ENCODE results near the gene NFASC.

NFASC gene

DNA sequence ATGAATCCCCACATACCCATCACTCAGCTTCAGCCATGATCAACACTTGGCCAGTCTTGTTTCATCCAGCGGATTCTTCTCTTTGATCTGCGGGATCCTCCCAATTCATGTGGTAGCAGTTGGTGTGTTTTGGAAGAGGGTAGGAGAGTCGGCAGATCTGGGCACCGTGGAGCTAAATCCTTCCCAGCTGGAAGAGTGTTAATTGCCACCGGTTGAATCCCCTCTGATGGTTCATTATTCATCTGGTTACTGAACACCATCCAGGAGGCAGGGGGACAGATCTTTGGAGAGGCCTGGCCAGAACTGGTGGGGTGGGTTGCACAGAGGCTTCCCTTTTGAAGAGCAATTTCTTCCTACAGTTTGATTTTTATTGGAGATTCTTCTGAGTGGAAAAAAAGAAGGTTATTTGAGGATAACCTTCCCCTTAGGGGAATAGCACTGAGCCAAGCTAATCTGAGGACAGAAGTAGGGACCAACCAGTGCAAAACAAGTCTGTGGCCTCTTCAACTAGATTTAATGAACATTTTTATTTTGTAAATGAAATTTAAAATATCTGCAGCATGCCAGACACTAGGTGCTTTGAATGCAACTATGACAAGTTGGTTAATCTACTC is 8.1 kb downstream of the NFASC start:
- Histone ChIP-seq H4K20me1 (no peaks in the 10 kb centered on the region), H3K9ac (no peak overlapping the region), H3K4me3 (no peak overlapping the region), H3K4me2 (peak overlapping the region in 6 of 11 experiments; percentile 30 to 88 (median 77); a peak in 10 of 22 replicates), H3K4me1 (peaks cover 0 to 64% (median 59%) of the 10 kb centered on the region in 10 experiments; a peak in 16 of 20 replicates), H3K27me3 (no peaks in the 10 kb centered on the region), H3K9me3 (replicated peaks in 1 of 11) (no peaks in the 10 kb centered on the region), H3K27ac (no peak overlapping the region), H3K36me3 (no peaks in the 10 kb centered on the region)
- TF ChIP-seq Cebpa-rat (IDR thresholded peaks at IDR 0.05), result no peak

DNA sequence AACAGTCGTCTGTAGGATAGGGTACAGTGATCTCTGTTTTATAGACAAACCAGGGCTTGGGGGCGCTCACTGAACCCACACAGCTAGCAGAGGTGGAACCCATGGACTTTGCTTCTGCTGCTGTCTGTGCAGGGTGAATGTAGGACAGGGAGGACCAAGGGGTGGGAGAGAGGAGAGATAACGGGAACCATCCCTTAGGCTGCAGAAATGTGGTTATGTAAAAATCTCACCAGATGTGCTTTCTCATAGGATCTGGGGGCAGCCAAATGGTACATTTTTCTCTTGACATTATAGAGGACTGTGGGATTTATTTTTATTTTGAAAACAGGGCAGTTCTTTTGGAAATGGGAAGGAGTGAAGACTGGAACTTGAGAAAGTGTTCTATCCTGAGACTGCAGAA is 8.7 kb downstream of the NFASC start:
- TF ChIP-seq Cebpa-rat (IDR thresholded peaks at IDR 0.05), result no peak
- no peaks in the 10 kb centered on the region for H4K20me1 ChIP-seq
- H3K4me3 ChIP-seq, result no peak overlapping the region
- no peaks in the 10 kb centered on the region for H3K9me3 ChIP-seq (replicated peaks in 1 of 11)
- no peaks in the 10 kb centered on the region for H3K36me3 ChIP-seq
- H3K9ac ChIP-seq, result no peak overlapping the region
- peaks cover 0 to 64% (median 57%) of the 10 kb centered on the region in 10 experiments; a peak in 15 of 20 replicates for H3K4me1 ChIP-seq
- peak overlapping the region in 6 of 11 experiments; percentile 30 to 88 (median 77); a peak in 10 of 22 replicates for H3K4me2 ChIP-seq
- H3K27ac ChIP-seq, result no peak overlapping the region
- H3K27me3 ChIP-seq, result no peaks in the 10 kb centered on the region

DNA sequence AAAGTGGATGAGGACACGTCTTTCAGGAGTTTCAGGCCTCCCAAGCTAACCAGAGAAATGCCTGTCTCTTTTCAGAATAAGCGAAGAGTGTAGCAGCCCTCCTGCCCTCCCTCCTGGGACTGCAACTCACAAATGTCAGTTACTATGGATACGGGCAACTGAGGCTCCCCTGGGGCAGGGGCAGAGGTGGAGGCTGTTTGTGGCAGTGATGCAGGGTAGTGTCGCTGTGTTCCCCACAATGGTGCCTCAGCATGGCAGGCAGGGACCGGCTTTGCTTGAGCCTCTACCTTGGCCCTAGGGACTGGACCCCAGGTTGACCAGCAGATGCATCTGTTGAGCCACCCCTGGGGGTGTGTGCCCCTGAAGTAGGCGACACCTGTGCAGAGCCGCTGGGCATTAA is 10.2 kb downstream of the NFASC start:
- TF ChIP-seq Cebpa-rat (IDR thresholded peaks at IDR 0.05), result no peak
- H3K4me1 ChIP-seq, result peaks cover 0 to 76% (median 60%) of the 10 kb centered on the region in 10 experiments; a peak in 15 of 20 replicates
- no peak overlapping the region for H3K27ac ChIP-seq
- no peaks in the 10 kb centered on the region for H4K20me1 ChIP-seq
- H3K9ac ChIP-seq, result peak overlapping the region in 1 of 11 experiments; percentile 49; a peak in 1 of 22 replicates
- no peaks in the 10 kb centered on the region for H3K9me3 ChIP-seq (replicated peaks in 1 of 11)
- H3K4me3 ChIP-seq, result peak overlapping the region in 1 of 10 experiments; percentile 8; a peak in 1 of 20 replicates
- no peaks in the 10 kb centered on the region for H3K36me3 ChIP-seq
- no peaks in the 10 kb centered on the region for H3K27me3 ChIP-seq
- peak overlapping the region in 9 of 11 experiments; percentile 24 to 88 (median 71); a peak in 17 of 22 replicates for H3K4me2 ChIP-seq

DNA sequence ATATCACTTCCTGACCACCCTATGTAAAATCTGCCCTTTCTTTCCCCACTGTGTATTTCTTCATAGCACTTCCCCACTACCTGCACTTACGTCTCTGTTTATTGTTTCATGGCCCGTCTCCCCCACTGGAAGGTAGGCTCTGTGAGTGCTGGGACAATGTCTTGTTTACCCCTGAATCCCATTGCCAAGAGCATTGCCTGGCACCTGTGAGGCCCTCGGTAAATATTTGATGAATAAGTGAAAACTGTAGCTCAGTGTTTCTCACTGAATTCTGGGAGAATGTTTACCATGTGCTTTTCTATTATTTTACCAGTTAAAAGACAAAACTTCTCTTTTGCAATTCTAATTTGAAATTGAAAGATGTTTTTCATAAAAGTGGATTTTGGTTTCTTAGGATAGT is 11.8 kb downstream of the NFASC start:
- Histone ChIP-seq H4K20me1 (no peaks in the 10 kb centered on the region), H3K9me3 (replicated peaks in 1 of 11) (no peaks in the 10 kb centered on the region), H3K4me1 (peaks cover 0 to 92% (median 72%) of the 10 kb centered on the region in 10 experiments; a peak in 16 of 20 replicates), H3K36me3 (no peaks in the 10 kb centered on the region), H3K4me3 (no peak overlapping the region), H3K4me2 (peak overlapping the region in 6 of 11 experiments; percentile 63 to 88 (median 77); a peak in 12 of 22 replicates), H3K9ac (no peak overlapping the region), H3K27me3 (no peaks in the 10 kb centered on the region), H3K27ac (no peak overlapping the region)
- no peak for TF ChIP-seq Cebpa-rat (IDR thresholded peaks at IDR 0.05)

DNA sequence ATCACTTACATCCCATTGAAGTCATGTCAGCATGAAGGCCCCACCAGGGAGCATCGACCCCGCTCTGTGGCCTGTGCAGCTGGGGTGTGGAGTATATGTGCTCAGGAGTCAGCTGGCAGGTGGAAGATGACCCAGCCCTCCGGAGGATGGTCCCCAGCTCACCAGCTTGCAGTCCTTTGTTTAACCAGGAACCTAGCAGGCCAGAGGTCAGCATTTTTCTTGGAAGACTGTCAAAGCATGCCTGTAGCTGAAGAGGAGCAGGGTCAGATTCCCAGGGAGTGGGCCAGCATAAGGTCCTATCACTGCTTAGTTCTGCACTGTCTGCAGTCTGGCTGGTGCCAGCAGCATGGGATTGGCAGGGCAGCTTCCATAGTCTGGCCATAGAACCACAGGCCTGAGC is 12.7 kb downstream of the NFASC start:
- Histone ChIP-seq H3K9me3 (replicated peaks in 1 of 11) (no peaks in the 10 kb centered on the region), H3K27me3 (no peaks in the 10 kb centered on the region), H3K4me2 (peak overlapping the region in 8 of 11 experiments; percentile 8 to 88 (median 71); a peak in 15 of 22 replicates), H3K9ac (no peak overlapping the region), H4K20me1 (no peaks in the 10 kb centered on the region), H3K27ac (no peak overlapping the region), H3K36me3 (no peaks in the 10 kb centered on the region), H3K4me3 (no peak overlapping the region), H3K4me1 (peaks cover 0 to 100% (median 82%) of the 10 kb centered on the region in 10 experiments; a peak in 16 of 20 replicates)
- TF ChIP-seq Cebpa-rat (IDR thresholded peaks at IDR 0.05), result no peak

DNA sequence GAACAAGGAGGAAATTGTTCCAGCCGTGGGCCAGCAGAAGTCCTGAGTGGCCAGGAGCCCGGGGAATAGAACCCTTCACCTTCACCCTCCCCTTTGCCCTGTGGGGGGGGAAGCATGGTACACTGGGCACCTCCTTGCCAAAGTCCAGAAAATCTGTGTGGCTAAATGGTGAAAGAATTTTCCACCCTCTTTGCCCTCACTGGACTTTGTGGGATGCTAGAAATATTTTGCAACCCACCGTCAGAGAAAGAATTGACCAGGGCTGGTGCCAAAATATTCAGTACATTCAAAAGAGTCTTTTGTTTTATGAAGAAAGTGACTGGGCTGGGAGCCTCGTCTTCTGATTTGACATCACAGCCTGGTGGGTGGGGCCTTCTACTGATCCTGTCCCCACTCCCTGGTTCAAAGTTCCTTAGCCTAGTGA is 14.6 kb downstream of the NFASC start:
- Histone ChIP-seq H3K27ac (no peak overlapping the region), H3K27me3 (no peaks in the 10 kb centered on the region), H3K4me2 (peak overlapping the region in 6 of 11 experiments; percentile 3 to 75 (median 25); a peak in 7 of 22 replicates), H4K20me1 (no peaks in the 10 kb centered on the region), H3K4me1 (peaks cover 10 to 100% (median 82%) of the 10 kb centered on the region in 10 experiments; a peak in 19 of 20 replicates), H3K9ac (no peak overlapping the region), H3K9me3 (replicated peaks in 1 of 11) (no peaks in the 10 kb centered on the region), H3K4me3 (no peak overlapping the region), H3K36me3 (no peaks in the 10 kb centered on the region)
- TF ChIP-seq Cebpa-rat (IDR thresholded peaks at IDR 0.05), result no peak

DNA sequence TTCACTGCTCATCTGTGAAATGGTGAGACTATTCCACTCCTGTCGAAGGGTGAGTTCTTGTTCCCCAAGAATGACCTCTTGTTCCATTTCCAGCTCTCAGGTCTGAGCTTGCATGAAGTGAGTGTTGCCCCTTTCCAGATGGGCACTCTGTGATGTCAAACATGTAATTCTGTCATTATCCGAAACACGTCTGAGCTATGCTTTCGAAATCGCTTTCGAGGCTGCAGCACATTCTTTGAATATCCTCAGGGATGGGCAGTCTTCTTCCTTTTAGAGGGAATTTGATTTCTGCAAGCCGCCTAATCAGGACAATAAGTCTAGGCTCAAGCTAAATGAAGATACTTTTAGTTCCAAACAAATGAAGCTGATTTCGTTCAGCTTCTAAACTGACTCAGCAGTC is 15.1 kb downstream of the NFASC start:
- H3K27me3 ChIP-seq, result no peaks in the 10 kb centered on the region
- no peak overlapping the region for H3K4me3 ChIP-seq

DNA sequence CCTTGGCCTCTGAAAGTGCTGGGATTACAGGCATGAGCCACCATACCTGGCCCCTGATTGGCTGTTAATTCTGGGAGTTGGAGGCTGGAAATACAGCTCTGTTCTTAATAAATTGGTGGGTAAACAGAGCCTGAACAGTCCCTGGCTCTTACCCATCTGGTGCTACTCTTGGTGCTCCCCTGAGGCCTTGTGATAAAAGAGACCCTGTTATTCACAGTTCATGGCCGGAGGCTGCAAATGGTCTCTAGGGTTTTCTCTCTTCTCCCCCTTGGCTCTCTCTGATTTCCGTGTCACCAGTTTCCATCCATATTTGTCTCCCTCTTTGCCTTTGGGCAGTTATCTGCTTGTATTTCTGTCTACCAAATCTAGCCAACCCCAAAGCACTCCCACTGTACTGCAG is 17.2 kb downstream of the NFASC start:
- Histone ChIP-seq H3K4me3 (peak overlapping the region in 1 of 10 experiments; percentile 18; a peak in 1 of 20 replicates), H3K36me3 (no peaks in the 10 kb centered on the region), H3K4me2 (peak overlapping the region in 10 of 11 experiments; percentile 1 to 85 (median 74); a peak in 17 of 22 replicates), H3K4me1 (peaks cover 10 to 88% (median 59%) of the 10 kb centered on the region in 10 experiments; a peak in 19 of 20 replicates), H3K9ac (no peak overlapping the region), H3K27me3 (no peaks in the 10 kb centered on the region), H3K27ac (no peak overlapping the region), H4K20me1 (no peaks in the 10 kb centered on the region), H3K9me3 (replicated peaks in 1 of 11) (no peaks in the 10 kb centered on the region)
- TF ChIP-seq Cebpa-rat (IDR thresholded peaks at IDR 0.05), result no peak

More for the DNA sequence above, 15.1 kb downstream of the NFASC start:
- H3K27ac ChIP-seq, result no peak overlapping the region
- TF ChIP-seq Cebpa-rat (IDR thresholded peaks at IDR 0.05), result no peak
- H3K9ac ChIP-seq, result no peak overlapping the region
- no peaks in the 10 kb centered on the region for H3K36me3 ChIP-seq
- no peaks in the 10 kb centered on the region for H4K20me1 ChIP-seq
- H3K4me1 ChIP-seq, result peaks cover 10 to 97% (median 77%) of the 10 kb centered on the region in 10 experiments; a peak in 19 of 20 replicates
- no peaks in the 10 kb centered on the region for H3K9me3 ChIP-seq (replicated peaks in 1 of 11)
- H3K4me2 ChIP-seq, result peak overlapping the region in 4 of 11 experiments; percentile 7 to 41 (median 25); a peak in 5 of 22 replicates

DNA sequence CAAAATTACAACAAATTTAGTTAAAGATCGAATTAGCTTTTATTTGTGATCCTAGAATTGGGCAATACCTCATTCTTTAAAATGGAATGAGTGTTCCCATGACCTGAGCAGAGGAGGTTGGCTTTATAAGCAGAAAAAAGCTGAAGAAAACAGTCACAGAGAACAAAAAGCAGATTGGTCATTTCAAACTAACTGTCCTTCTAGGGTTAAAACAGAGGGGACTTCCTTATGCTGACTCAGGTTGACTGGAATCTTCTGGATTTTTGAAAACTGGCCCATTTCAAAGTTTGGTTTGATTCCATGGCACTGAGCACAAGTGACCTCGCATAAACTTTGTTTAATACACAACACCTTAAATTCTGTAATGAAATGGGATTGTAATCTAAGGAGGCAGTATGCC is 17.6 kb downstream of the NFASC start:
- Histone ChIP-seq H3K9me3 (replicated peaks in 1 of 11) (no peaks in the 10 kb centered on the region), H3K4me2 (peak overlapping the region in 10 of 11 experiments; percentile 1 to 85 (median 74); a peak in 17 of 22 replicates), H3K4me1 (peaks cover 10 to 88% (median 56%) of the 10 kb centered on the region in 10 experiments; a peak in 19 of 20 replicates), H3K36me3 (no peaks in the 10 kb centered on the region), H3K27me3 (no peaks in the 10 kb centered on the region), H3K4me3 (peak overlapping the region in 1 of 10 experiments; percentile 18; a peak in 1 of 20 replicates), H3K27ac (no peak overlapping the region), H4K20me1 (no peaks in the 10 kb centered on the region), H3K9ac (no peak overlapping the region)
- TF ChIP-seq Cebpa-rat (IDR thresholded peaks at IDR 0.05), result no peak

Measured in BLaER1 treated with 17β-estradiol and CSF1 and Interleukin-3, amounts not matched to agents 10 nM and 100 nM (cell line).